Trophoblast cell (in vitro differentiated cells and primary cell): ENCODE measurements around the gene ZMAT5.

Experiments
- DNase-seq, 2 donors: peaks; one replicate each; pipeline ENCODE4 v3.0.0-alpha.2; 2016
- H2AFZ ChIP-seq: 2 replicates; pipeline ENCODE4 v1.6.1; 2013; ENCODE audit warnings: low read length, moderate library complexity, mild to moderate bottlenecking; ENCODE audit not compliant: insufficient read depth, poor library complexity
- H2AK5ac ChIP-seq: 2 replicates; pipeline ENCODE4 v1.6.1; 2013; ENCODE audit warnings: mild to moderate bottlenecking, low read length
- H2BK120ac ChIP-seq: 2 replicates; pipeline ENCODE4 v1.6.1; 2013; ENCODE audit warnings: low read length, mild to moderate bottlenecking, moderate library complexity; ENCODE audit not compliant: insufficient read depth, poor library complexity
- H2BK12ac ChIP-seq: 2 replicates; pipeline ENCODE4 v1.6.1; 2013; ENCODE audit warnings: mild to moderate bottlenecking, low read length, moderate library complexity
- H2BK5ac ChIP-seq: 2 replicates; pipeline ENCODE4 v1.6.1; 2013; ENCODE audit warnings: low read length, low read depth, moderate library complexity, mild to moderate bottlenecking; ENCODE audit not compliant: poor library complexity
- H3K14ac ChIP-seq: 2 replicates; pipeline ENCODE4 v1.6.1; 2013; ENCODE audit warnings: mild to moderate bottlenecking, low read length
- H3K18ac ChIP-seq: 2 replicates; pipeline ENCODE4 v1.6.1; 2013; ENCODE audit warnings: mild to moderate bottlenecking, low read length
- H3K23ac ChIP-seq: 2 replicates; pipeline ENCODE4 v1.6.1; 2013; ENCODE audit warnings: low read length
- H3K27ac ChIP-seq: 2 replicates; pipeline ENCODE4 v1.5.1; 2013; ENCODE audit warnings: low read depth, mild to moderate bottlenecking, inconsistent platforms, low read length, moderate library complexity
- H3K27me3 ChIP-seq: 2 replicates; pipeline ENCODE4 v1.6.1; 2013; ENCODE audit warnings: inconsistent platforms, mild to moderate bottlenecking, low read length, moderate library complexity; ENCODE audit not compliant: insufficient read depth
- H3K36me3 ChIP-seq, 2 experiments: 1 replicate in 1 of 2; 2 replicates in 1 of 2; pipeline ENCODE4 v1.6.1; 2013; ENCODE audit warnings: low read length in 2 of 2, mild to moderate bottlenecking in 2 of 2, moderate library complexity in 1 of 2; ENCODE audit not compliant: insufficient read depth in 2 of 2, control insufficient read depth in 1 of 2
- H3K4ac ChIP-seq: 2 replicates; pipeline ENCODE4 v1.6.1; 2013; ENCODE audit warnings: low read depth, mild to moderate bottlenecking, low read length, moderate library complexity
- H3K4me1 ChIP-seq, 2 experiments: 1 replicate in 1 of 2; 2 replicates in 1 of 2; pipeline ENCODE4 v1.6.1; 2013; ENCODE audit warnings: low read length in 2 of 2, mild to moderate bottlenecking in 2 of 2, moderate library complexity in 1 of 2; ENCODE audit not compliant: insufficient read depth in 2 of 2, control insufficient read depth in 1 of 2
- H3K4me2 ChIP-seq: 2 replicates; pipeline ENCODE4 v1.6.1; 2013; ENCODE audit warnings: inconsistent platforms, mild to moderate bottlenecking, low read length, moderate library complexity
- H3K4me3 ChIP-seq: 2 replicates; pipeline ENCODE4 v1.5.1; 2013; ENCODE audit warnings: mild to moderate bottlenecking, low read depth, low read length, inconsistent platforms
- H3K79me1 ChIP-seq: one replicate; pipeline ENCODE4 v1.6.1; 2013; ENCODE audit warnings: low read length
- H3K79me2 ChIP-seq: 2 replicates; pipeline ENCODE4 v1.6.1; 2013; ENCODE audit warnings: low read length, mild to moderate bottlenecking; ENCODE audit not compliant: control insufficient read depth, insufficient read depth, poor library complexity
- H3K9ac ChIP-seq: 2 replicates; pipeline ENCODE4 v1.6.1; 2013; ENCODE audit warnings: mild to moderate bottlenecking, low read length
- H3K9me3 ChIP-seq: 2 replicates; pipeline ENCODE4 v1.6.1; 2013; ENCODE audit warnings: low read depth, mild to moderate bottlenecking, control low read depth, inconsistent platforms, low read length; ENCODE audit not compliant: insufficient read depth
- H4K12ac ChIP-seq: 2 replicates; pipeline ENCODE4 v1.6.1; 2013; ENCODE audit warnings: low read depth, mild to moderate bottlenecking, low read length, moderate library complexity
- H4K8ac ChIP-seq: 2 replicates; pipeline ENCODE4 v1.6.1; 2013; ENCODE audit warnings: low read depth, mild to moderate bottlenecking, low read length, moderate library complexity
- H4K91ac ChIP-seq: one replicate; pipeline ENCODE4 v1.6.1; 2013; ENCODE audit warnings: low read depth, mild to moderate bottlenecking, low read length, moderate library complexity
- WGBS: extraction: QIAGEN DNeasy Blood & Tissue Kit; methylation state at CpG from one replicate; pipeline ENCODE4 v1.1.7; 2013; ENCODE audit warnings: missing lambda C conversion rate; ENCODE audit not compliant: insufficient read length, insufficient coverage; ENCODE audit errors: extremely low coverage; 5-methylcytosine and 5-hydroxymethylcytosine counted together

ZMAT5 gene

GRCh38 chr22:29767171-29768051 is 604 bp upstream of the ZMAT5 start, which contains the start of gene UQCR10:
Gene UQCR10, plus strand, starts transcription at chr22:29767369. Its CDS starts 30 bp downstream, at chr22:29767399.
- peak within 1 kb of the TSS; percentile 97 for H3K18ac ChIP-seq
- peak within 1 kb of the TSS; percentile 93 for H4K91ac ChIP-seq
- H3K9ac ChIP-seq, result peak within 1 kb of the TSS; percentile 98
- H2AK5ac ChIP-seq, result peak within 1 kb of the TSS; percentile 30
- H3K27me3 ChIP-seq, result no peaks in the 10 kb centered on the region
- peak within 1 kb of the TSS; percentile 70 for H4K12ac ChIP-seq
- H2BK120ac ChIP-seq, result peak within 1 kb of the TSS; percentile 62
- peaks cover 6 to 14% of the 10 kb centered on the region in 2 experiments for H3K4me1 ChIP-seq
- H3K4me3 ChIP-seq, result peak within 1 kb of the TSS; percentile 99
- H3K36me3 ChIP-seq, result peaks cover 4 to 11% of the 10 kb centered on the region in 2 experiments
- H2BK5ac ChIP-seq, result peak within 1 kb of the TSS; percentile 34
- H3K23ac ChIP-seq, result no peak within 1 kb of the TSS
- H2AFZ ChIP-seq, result peak within 1 kb of the TSS; percentile 69
- H3K79me2 ChIP-seq, result peaks cover 10% of the 10 kb centered on the region
- no peak within 1 kb of the TSS for H2BK12ac ChIP-seq
- H4K8ac ChIP-seq, result peak within 1 kb of the TSS; percentile 99
- DNase-seq, result peak; percentile 93 to 96
- H3K4me2 ChIP-seq, result peak within 1 kb of the TSS; percentile 93
- H3K27ac ChIP-seq, result peak within 1 kb of the TSS; percentile 69
- WGBS, result no CpG with 5 or more reads among the region's 46 CpGs
- peak within 1 kb of the TSS; percentile 94 for H3K4ac ChIP-seq
- H3K79me1 ChIP-seq, result peaks cover 9% of the 10 kb centered on the region
- no peaks in the 10 kb centered on the region for H3K9me3 ChIP-seq
- peak within 1 kb of the TSS; percentile 90 for H3K14ac ChIP-seq

- Histone ChIP-seq H2AFZ (peak overlapping the region; percentile 51), H3K4me1 (peaks cover 6 to 14% of the 10 kb centered on the region in 2 experiments), H4K12ac (peak overlapping the region; percentile 70), H4K91ac (peak overlapping the region; percentile 45), H3K4me2 (peak overlapping the region; percentile 93), H3K14ac (peak overlapping the region; percentile 25), H3K4ac (peak overlapping the region; percentile 17), H2BK120ac (peak overlapping the region; percentile 1), H3K9me3 (no peaks in the 10 kb centered on the region), H2BK12ac (no peak overlapping the region), H2BK5ac (peak overlapping the region; percentile 16), H3K36me3 (peaks cover 4 to 11% of the 10 kb centered on the region in 2 experiments), H3K18ac (peak overlapping the region; percentile 9), H3K23ac (no peak overlapping the region), H3K4me3 (peak overlapping the region; percentile 77), H3K27ac (peak overlapping the region; percentile 69), H4K8ac (peak overlapping the region; percentile 62), H2AK5ac (peak overlapping the region; percentile 30), H3K9ac (peak overlapping the region; percentile 74), H3K27me3 (no peaks in the 10 kb centered on the region), H3K79me2 (peaks cover 10% of the 10 kb centered on the region), H3K79me1 (peaks cover 8% of the 10 kb centered on the region)
- no CpG with 5 or more reads among the region's 15 CpGs for WGBS
- DNase-seq, result no peak
Observed at GRCh38 chr22:29765905-29766631, 739 bp downstream of the ZMAT5 start.

DNA sequence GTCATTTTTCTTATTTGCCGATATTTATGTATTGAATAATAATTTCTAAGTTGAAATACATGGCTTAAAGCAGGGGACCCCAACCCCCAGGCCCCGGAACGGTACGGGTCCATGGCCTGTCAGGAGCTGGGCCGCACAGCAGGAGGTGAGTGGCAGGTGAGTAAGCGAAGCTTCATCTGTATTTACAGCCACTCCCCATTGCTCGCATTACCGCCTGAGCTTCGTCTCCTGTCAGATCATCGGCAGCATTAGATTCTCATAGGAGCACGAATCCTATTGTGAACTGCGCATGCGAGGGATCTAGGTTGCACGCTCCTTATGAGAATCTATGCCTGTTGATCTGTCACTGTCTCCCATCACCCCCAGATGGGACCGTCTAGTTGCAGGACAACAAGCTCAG is 4.5 kb downstream of the ZMAT5 start:
- no peak overlapping the region for H2BK5ac ChIP-seq
- H3K14ac ChIP-seq, result no peak overlapping the region
- no peak overlapping the region for H3K18ac ChIP-seq
- no peak for DNase-seq
- H3K9me3 ChIP-seq, result no peaks in the 10 kb centered on the region
- no peak overlapping the region for H4K8ac ChIP-seq
- H3K4ac ChIP-seq, result no peak overlapping the region
- peaks cover 3 to 8% of the 10 kb centered on the region in 2 experiments for H3K4me1 ChIP-seq
- no CpG with 5 or more reads among the region's 15 CpGs for WGBS
- peaks cover 2% of the 10 kb centered on the region for H3K79me2 ChIP-seq
- no peak overlapping the region for H3K23ac ChIP-seq
- no peak overlapping the region for H3K4me3 ChIP-seq
- no peak overlapping the region for H2AFZ ChIP-seq
- no peak overlapping the region for H4K91ac ChIP-seq
- no peak overlapping the region for H3K27ac ChIP-seq
- H2BK120ac ChIP-seq, result no peak overlapping the region
- H4K12ac ChIP-seq, result no peak overlapping the region
- H3K79me1 ChIP-seq, result peaks cover 6% of the 10 kb centered on the region
- no peak overlapping the region for H2AK5ac ChIP-seq
- no peak overlapping the region for H3K9ac ChIP-seq
- no peaks in the 10 kb centered on the region for H3K36me3 ChIP-seq
- no peak overlapping the region for H2BK12ac ChIP-seq
- H3K4me2 ChIP-seq, result no peak overlapping the region
- no peaks in the 10 kb centered on the region for H3K27me3 ChIP-seq

- Histone ChIP-seq H4K12ac (no peak overlapping the region), H2BK12ac (no peak overlapping the region), H2BK120ac (no peak overlapping the region), H3K4me1 (peaks cover 0 to 1% of the 10 kb centered on the region in 2 experiments), H3K36me3 (no peaks in the 10 kb centered on the region), H3K9me3 (no peaks in the 10 kb centered on the region), H2BK5ac (no peak overlapping the region), H3K9ac (no peak overlapping the region), H3K4ac (no peak overlapping the region), H3K27me3 (no peaks in the 10 kb centered on the region), H3K23ac (no peak overlapping the region), H3K4me3 (no peak overlapping the region), H2AK5ac (no peak overlapping the region), H3K79me1 (no peaks in the 10 kb centered on the region), H4K91ac (no peak overlapping the region), H3K27ac (no peak overlapping the region), H3K18ac (no peak overlapping the region), H2AFZ (no peak overlapping the region), H3K14ac (no peak overlapping the region), H4K8ac (no peak overlapping the region), H3K79me2 (no peaks in the 10 kb centered on the region), H3K4me2 (no peak overlapping the region)
- DNase-seq, result no peak
- no CpG with 5 or more reads among the region's 5 CpGs for WGBS
Observed at GRCh38 chr22:29758959-29759358, 7.8 kb downstream of the ZMAT5 start.
